ENCODE measurements around the gene POLE.

Gene POLE

GRCh38 chr12:132657004-132657727, 30.0 kb downstream of the POLE start:
- H3K27me3 ChIP-seq (ENCODE audit: control insufficient read depth, insufficient read depth, low read length), result no peaks in the 10 kb centered on the region
- no peaks in the 10 kb centered on the region for H3K4me1 ChIP-seq (ENCODE audit: control insufficient read depth, insufficient read depth, low read length)
- H3K4me3 ChIP-seq (ENCODE audit: low read length), result no peak overlapping the region
- H3K9ac ChIP-seq (ENCODE audit: low read length), result no peak overlapping the region
- no peaks in the 10 kb centered on the region for H3K9me3 ChIP-seq (ENCODE audit: control insufficient read depth, low read length)
- H3K36me3 ChIP-seq (ENCODE audit: control insufficient read depth, insufficient read depth, low read length), result peaks cover 13% of the 10 kb centered on the region

- Histone ChIP-seq H3K4me1 (ENCODE audit: control insufficient read depth, insufficient read depth, low read length) (no peaks in the 10 kb centered on the region), H3K36me3 (ENCODE audit: control insufficient read depth, insufficient read depth, low read length) (peaks cover 3% of the 10 kb centered on the region), H3K9me3 (ENCODE audit: control insufficient read depth, low read length) (no peaks in the 10 kb centered on the region), H3K9ac (ENCODE audit: low read length) (no peak overlapping the region), H3K27me3 (ENCODE audit: control insufficient read depth, insufficient read depth, low read length) (no peaks in the 10 kb centered on the region), H3K4me3 (ENCODE audit: low read length) (no peak overlapping the region)
Measured at GRCh38 chr12:132653567-132654290, 33.4 kb downstream of the POLE start.

GRCh38 chr12:132651444-132652100, 35.6 kb downstream of the POLE start:
- Histone ChIP-seq H3K9ac (ENCODE audit: low read length) (no peak overlapping the region), H3K36me3 (ENCODE audit: control insufficient read depth, insufficient read depth, low read length) (peaks cover 10% of the 10 kb centered on the region), H3K9me3 (ENCODE audit: control insufficient read depth, low read length) (no peaks in the 10 kb centered on the region), H3K27me3 (ENCODE audit: control insufficient read depth, insufficient read depth, low read length) (no peaks in the 10 kb centered on the region), H3K4me1 (ENCODE audit: control insufficient read depth, insufficient read depth, low read length) (no peaks in the 10 kb centered on the region), H3K4me3 (ENCODE audit: low read length) (no peak overlapping the region)

- Histone ChIP-seq H3K27me3 (ENCODE audit: control insufficient read depth, insufficient read depth, low read length) (no peaks in the 10 kb centered on the region), H3K9ac (ENCODE audit: low read length) (no peak overlapping the region), H3K36me3 (ENCODE audit: control insufficient read depth, insufficient read depth, low read length) (peaks cover 9% of the 10 kb centered on the region), H3K4me3 (ENCODE audit: low read length) (no peak overlapping the region), H3K4me1 (ENCODE audit: control insufficient read depth, insufficient read depth, low read length) (no peaks in the 10 kb centered on the region), H3K9me3 (ENCODE audit: control insufficient read depth, low read length) (no peaks in the 10 kb centered on the region)
Measured at GRCh38 chr12:132649226-132649945, 37.8 kb downstream of the POLE start.

- H3K36me3 ChIP-seq (ENCODE audit: control insufficient read depth, insufficient read depth, low read length), result peaks cover 9% of the 10 kb centered on the region
- no peaks in the 10 kb centered on the region for H3K4me1 ChIP-seq (ENCODE audit: control insufficient read depth, insufficient read depth, low read length)
- no peak overlapping the region for H3K9ac ChIP-seq (ENCODE audit: low read length)
- no peaks in the 10 kb centered on the region for H3K9me3 ChIP-seq (ENCODE audit: control insufficient read depth, low read length)
- no peak overlapping the region for H3K4me3 ChIP-seq (ENCODE audit: low read length)
- no peaks in the 10 kb centered on the region for H3K27me3 ChIP-seq (ENCODE audit: control insufficient read depth, insufficient read depth, low read length)
Measured at GRCh38 chr12:132648616-132649225, 38.4 kb downstream of the POLE start.

GRCh38 chr12:132647858-132648257, 39.3 kb downstream of the POLE start:
- peaks cover 9% of the 10 kb centered on the region for H3K36me3 ChIP-seq (ENCODE audit: control insufficient read depth, insufficient read depth, low read length)
- no peak overlapping the region for H3K4me3 ChIP-seq (ENCODE audit: low read length)
- H3K9me3 ChIP-seq (ENCODE audit: control insufficient read depth, low read length), result no peaks in the 10 kb centered on the region
- H3K4me1 ChIP-seq (ENCODE audit: control insufficient read depth, insufficient read depth, low read length), result no peaks in the 10 kb centered on the region
- H3K27me3 ChIP-seq (ENCODE audit: control insufficient read depth, insufficient read depth, low read length), result no peaks in the 10 kb centered on the region
- H3K9ac ChIP-seq (ENCODE audit: low read length), result no peak overlapping the region

- Histone ChIP-seq H3K36me3 (ENCODE audit: control insufficient read depth, insufficient read depth, low read length) (peaks cover 9% of the 10 kb centered on the region), H3K9me3 (ENCODE audit: control insufficient read depth, low read length) (no peaks in the 10 kb centered on the region), H3K4me1 (ENCODE audit: control insufficient read depth, insufficient read depth, low read length) (no peaks in the 10 kb centered on the region), H3K9ac (ENCODE audit: low read length) (no peak overlapping the region), H3K27me3 (ENCODE audit: control insufficient read depth, insufficient read depth, low read length) (no peaks in the 10 kb centered on the region), H3K4me3 (ENCODE audit: low read length) (no peak overlapping the region)
Measured at GRCh38 chr12:132646850-132647249, 40.3 kb downstream of the POLE start.

GRCh38 chr12:132642846-132643835, 44.0 kb downstream of the POLE start:
- H3K9me3 ChIP-seq (ENCODE audit: control insufficient read depth, low read length), result no peaks in the 10 kb centered on the region
- H3K36me3 ChIP-seq (ENCODE audit: control insufficient read depth, insufficient read depth, low read length), result peaks cover 11% of the 10 kb centered on the region
- H3K4me1 ChIP-seq (ENCODE audit: control insufficient read depth, insufficient read depth, low read length), result no peaks in the 10 kb centered on the region
- no peak overlapping the region for H3K4me3 ChIP-seq (ENCODE audit: low read length)
- no peaks in the 10 kb centered on the region for H3K27me3 ChIP-seq (ENCODE audit: control insufficient read depth, insufficient read depth, low read length)
- H3K9ac ChIP-seq (ENCODE audit: low read length), result no peak overlapping the region

GRCh38 chr12:132641811-132642650, 45.1 kb downstream of the POLE start:
- Histone ChIP-seq H3K9ac (ENCODE audit: low read length) (no peak overlapping the region), H3K4me3 (ENCODE audit: low read length) (no peak overlapping the region), H3K4me1 (ENCODE audit: control insufficient read depth, insufficient read depth, low read length) (no peaks in the 10 kb centered on the region), H3K27me3 (ENCODE audit: control insufficient read depth, insufficient read depth, low read length) (no peaks in the 10 kb centered on the region), H3K36me3 (ENCODE audit: control insufficient read depth, insufficient read depth, low read length) (peaks cover 6% of the 10 kb centered on the region), H3K9me3 (ENCODE audit: control insufficient read depth, low read length) (no peaks in the 10 kb centered on the region)

- Histone ChIP-seq H3K36me3 (ENCODE audit: control insufficient read depth, insufficient read depth, low read length) (peaks cover 6% of the 10 kb centered on the region), H3K4me1 (ENCODE audit: control insufficient read depth, insufficient read depth, low read length) (no peaks in the 10 kb centered on the region), H3K9me3 (ENCODE audit: control insufficient read depth, low read length) (no peaks in the 10 kb centered on the region), H3K4me3 (ENCODE audit: low read length) (no peak overlapping the region), H3K9ac (ENCODE audit: low read length) (no peak overlapping the region), H3K27me3 (ENCODE audit: control insufficient read depth, insufficient read depth, low read length) (no peaks in the 10 kb centered on the region)
Measured at GRCh38 chr12:132640936-132641335, 46.2 kb downstream of the POLE start.
